GM23248 (cell line): Measurements from ENCODE around the gene APRT. TPM values are rescaled to one million over a fixed set of nuclear protein-coding genes. Genes with fewer than 3 reads are reported as not detected.

Experiments
- DNase-seq: peaks from one replicate; pipeline ENCODE4 v3.0.0-alpha.2; 2015
- H2AFZ ChIP-seq: fragments of 200-600 bp; sonication (generic); 2 replicates; pipeline ENCODE4 v1.6.1; 2016; ENCODE audit warnings: antibody characterized with exemption
- H3F3A ChIP-seq: fragments of 200-600 bp; sonication (generic); 2 replicates; pipeline ENCODE4 v1.6.1; 2016; ENCODE audit warnings: mild to moderate bottlenecking, antibody characterized with exemption, mixed run types; ENCODE audit not compliant: insufficient read depth
- H3K27ac ChIP-seq: fragments of 200-600 bp; sonication (generic); 2 replicates; pipeline ENCODE4 v1.5.1; 2016; ENCODE audit warnings: mild to moderate bottlenecking
- H3K27me3 ChIP-seq: fragments of 200-600 bp; sonication (generic); replicated peaks from 2 replicates; pipeline ENCODE4 v1.6.1; 2016; ENCODE audit warnings: mild to moderate bottlenecking; ENCODE audit not compliant: insufficient read depth
- H3K36me3 ChIP-seq: fragments of 200-600 bp; sonication (generic); 2 replicates; pipeline ENCODE4 v1.6.1; 2016; ENCODE audit warnings: low read depth, mild to moderate bottlenecking
- H3K4me1 ChIP-seq: fragments of 200-600 bp; sonication (generic); 2 replicates; pipeline ENCODE4 v1.6.1; 2016; ENCODE audit warnings: mild to moderate bottlenecking; ENCODE audit not compliant: insufficient read depth
- H3K4me2 ChIP-seq: fragments of 200-600 bp; sonication (generic); one replicate; pipeline ENCODE4 v1.6.1; 2016; ENCODE audit warnings: mild to moderate bottlenecking; ENCODE audit not compliant: unreplicated experiment
- H3K4me3 ChIP-seq: fragments of 200-600 bp; sonication (generic); 2 replicates; pipeline ENCODE4 v1.5.1; 2016; ENCODE audit warnings: mild to moderate bottlenecking
- H3K79me2 ChIP-seq: fragments of 200-600 bp; sonication (generic); 2 replicates; pipeline ENCODE4 v1.6.1; 2016; ENCODE audit warnings: mild to moderate bottlenecking; ENCODE audit not compliant: insufficient read depth
- H3K9ac ChIP-seq: fragments of 200-600 bp; sonication (generic); 2 replicates; pipeline ENCODE4 v1.6.1; 2016; ENCODE audit warnings: mild to moderate bottlenecking
- H3K9me2 ChIP-seq: fragments of 200-600 bp; sonication (generic); 2 replicates; pipeline ENCODE4 v1.6.1; 2016; ENCODE audit warnings: mixed run types, mild to moderate bottlenecking, moderate library complexity; ENCODE audit not compliant: insufficient read depth
- H3K9me3 ChIP-seq: fragments of 200-600 bp; sonication (generic); one replicate; pipeline ENCODE4 v1.6.1; 2017; ENCODE audit warnings: low read depth
- H4K20me1 ChIP-seq: fragments of 200-600 bp; sonication (generic); 2 replicates; pipeline ENCODE4 v1.6.0; 2016; ENCODE audit not compliant: insufficient read depth
- EZH2 ChIP-seq: fragments of 200-600 bp; sonication (generic); IDR thresholded peaks from 2 replicates; pipeline ENCODE4 v1.6.1; 2018; ENCODE audit warnings: antibody characterized with exemption, mild to moderate bottlenecking; ENCODE audit not compliant: insufficient read depth, poor library complexity, severe bottlenecking
- EZH2phosphoT487 ChIP-seq: fragments of 200-600 bp; sonication (generic); IDR thresholded peaks from 2 replicates; pipeline ENCODE4 v1.6.1; 2018; ENCODE audit warnings: antibody characterized with exemption, moderate library complexity, mild to moderate bottlenecking, low read depth; ENCODE audit not compliant: insufficient read depth
- WGBS, 2 experiments: methylation state at CpG; one replicate each; pipeline ENCODE4 v1.1.6; 2015 to 2017; ENCODE audit warnings: low lambda C conversion rate in 2 of 2, low coverage in 1 of 2; ENCODE audit errors: missing lambda C conversion rate in 2 of 2; 5-methylcytosine and 5-hydroxymethylcytosine counted together
- in situ Hi-C: fragments of 300-500 bp; cut with MboI; formaldehyde crosslinking; loops from 2 replicates; pipeline ENCODE4 v1.15.0; 2020
- polyA plus RNA-seq: library from polyadenylated mRNA; unstranded; fragments of >200 nt; fragmentation: Nextera tagmentation; extraction: Ambion mirVana; gene quantifications from 2 replicates; pipeline ENCODE4 v1.2.1, GENCODE V29; 2016
- total RNA-seq: library from RNA; depleted of rRNA; stranded (reverse); fragments of >200 nt; shearing (Covaris generic); gene quantifications from 2 replicates; pipeline ENCODE4 v1.2.3, GENCODE V29; 2014

Gene APRT
- total and polyA plus RNA-seq, 2 experiments from 2014 or later, result 150 to 224 TPM

GRCh38 chr16:88815227-88815626 lies 3.5 kb upstream of the APRT start:
- Histone ChIP-seq H2AFZ (no peak overlapping the region), H3K4me1 (peaks cover 6% of the 10 kb centered on the region; the same call in 1 of the 2 replicates), H3K4me2 (no peak overlapping the region), H3K9me2 (no peaks in the 10 kb centered on the region), H3K79me2 (peaks cover 3% of the 10 kb centered on the region; the same call in 1 of the 2 replicates), H3K9me3 (no peaks in the 10 kb centered on the region), H3K27me3 (no peaks in the 10 kb centered on the region), H4K20me1 (no peaks in the 10 kb centered on the region), H3K4me3 (no peak overlapping the region), H3K27ac (no peak overlapping the region), H3K36me3 (no peaks in the 10 kb centered on the region), H3K9ac (no peak overlapping the region), H3F3A (no peaks in the 10 kb centered on the region; the same call in 1 of the 2 replicates)
- TF ChIP-seq EZH2, result no peak
- no peak for TF ChIP-seq EZH2phosphoT487
- 67% methylated on average over 10 of the region's 10 CpGs for WGBS, 2 experiments
- in situ Hi-C loops, result no loop called here
- DNase-seq, result no peak

- no peak for TF ChIP-seq EZH2phosphoT487
- no peak for TF ChIP-seq EZH2
- Histone ChIP-seq H3K9me3 (no peaks in the 10 kb centered on the region), H3K4me2 (no peak overlapping the region), H3K27ac (no peak overlapping the region), H3F3A (no peaks in the 10 kb centered on the region; the same call in 1 of the 2 replicates), H4K20me1 (no peaks in the 10 kb centered on the region), H3K36me3 (no peaks in the 10 kb centered on the region), H3K9ac (no peak overlapping the region), H3K27me3 (no peaks in the 10 kb centered on the region), H3K9me2 (no peaks in the 10 kb centered on the region), H3K79me2 (peaks cover 14% of the 10 kb centered on the region), H3K4me3 (no peak overlapping the region), H3K4me1 (peaks cover 13% of the 10 kb centered on the region), H2AFZ (no peak overlapping the region)
- in situ Hi-C loops, result no loop called here
- no peak for DNase-seq
- WGBS, 2 experiments, result 94 to 96% methylated on average over 13 of the region's 13 CpGs
Measured at GRCh38 chr16:88814144-88814502, 2.4 kb upstream of the APRT start.

GRCh38 chr16:88813269-88814143 lies 1.8 kb upstream of the APRT start:
- in situ Hi-C loops, result no loop called here

GRCh38 chr16:88812513-88813268 lies 963 bp upstream of the APRT start:
- peaks cover 13% of the 10 kb centered on the region for H3K4me1 ChIP-seq
- no peaks in the 10 kb centered on the region for H3K9me2 ChIP-seq
- in situ Hi-C loops, result no loop called here
- H3K4me3 ChIP-seq, result peak overlapping the region; percentile 79
- H3K4me2 ChIP-seq, result peak overlapping the region; percentile 82
- H3K9me3 ChIP-seq, result no peaks in the 10 kb centered on the region
- peak overlapping the region; percentile 83 for H3K27ac ChIP-seq
- WGBS, 2 experiments, result 8 to 11% methylated on average over 36 to 37 of the region's 37 CpGs
- H3K9ac ChIP-seq, result peak overlapping the region; percentile 89
- H2AFZ ChIP-seq, result peak overlapping the region; percentile 70
- TF ChIP-seq EZH2phosphoT487, result no peak
- no peak for TF ChIP-seq EZH2
- H3K79me2 ChIP-seq, result peaks cover 17% of the 10 kb centered on the region
- H3K27me3 ChIP-seq, result no peaks in the 10 kb centered on the region
- no peaks in the 10 kb centered on the region for H3K36me3 ChIP-seq
- no peaks in the 10 kb centered on the region for H4K20me1 ChIP-seq
- DNase-seq, result peak; percentile 76
- no peaks in the 10 kb centered on the region; the same call in 1 of the 2 replicates for H3F3A ChIP-seq

More at GRCh38 chr16:88813269-88814143, 1.8 kb upstream of the APRT start:
- Histone ChIP-seq H3K27ac (peak overlapping the region; percentile 83), H3K79me2 (peaks cover 17% of the 10 kb centered on the region), H3K36me3 (no peaks in the 10 kb centered on the region), H3K9ac (peak overlapping the region; percentile 89; the same call in 1 of the 2 replicates), H3K4me3 (no peak overlapping the region), H3F3A (no peaks in the 10 kb centered on the region; the same call in 1 of the 2 replicates), H3K27me3 (no peaks in the 10 kb centered on the region), H3K4me2 (no peak overlapping the region), H3K9me2 (no peaks in the 10 kb centered on the region), H3K4me1 (peaks cover 13% of the 10 kb centered on the region), H4K20me1 (no peaks in the 10 kb centered on the region), H3K9me3 (no peaks in the 10 kb centered on the region), H2AFZ (no peak overlapping the region)
- 53% methylated on average over 22 to 26 of the region's 26 CpGs for WGBS, 2 experiments
- TF ChIP-seq EZH2, result no peak
- TF ChIP-seq EZH2phosphoT487, result no peak
- DNase-seq, result no peak
